VCaP (cell line): ENCODE data around the gene LDLRAD4.

Experiments used
- H3K27ac ChIP-seq: fragments of 450-650 bp; 2 replicates; pipeline ENCODE4 v1.5.1; 2017
- TF ChIP-seq, protein P1 (sequence below): fragments of 450-650 bp; conservative IDR thresholded peaks from 2 replicates; pipeline ENCODE4 v1.5.1; 2017; ENCODE audit warnings: mild to moderate bottlenecking, moderate library complexity

The LDLRAD4 gene

DNA sequence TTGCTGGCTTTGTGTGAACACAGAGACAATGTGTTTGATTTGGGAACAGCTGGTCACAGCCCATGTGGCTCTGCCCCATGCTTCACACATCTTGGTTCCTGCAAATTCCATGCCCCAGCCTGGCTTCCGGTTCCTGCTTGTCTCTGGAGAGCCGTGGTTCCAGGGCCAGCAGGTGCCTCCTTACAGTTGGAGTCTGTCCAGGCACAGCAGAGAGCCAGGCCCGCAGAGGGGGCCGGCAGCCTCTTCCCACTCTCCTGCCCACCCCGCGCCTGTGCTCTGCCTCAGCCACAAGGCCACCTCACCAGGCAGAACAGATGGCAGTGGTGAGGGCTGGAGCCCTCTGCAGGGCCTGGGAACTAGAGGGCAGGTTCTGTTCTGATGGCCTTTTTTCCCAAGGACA is 81.5 kb downstream of the LDLRAD4 start:
- TF ChIP-seq, protein P1, sequence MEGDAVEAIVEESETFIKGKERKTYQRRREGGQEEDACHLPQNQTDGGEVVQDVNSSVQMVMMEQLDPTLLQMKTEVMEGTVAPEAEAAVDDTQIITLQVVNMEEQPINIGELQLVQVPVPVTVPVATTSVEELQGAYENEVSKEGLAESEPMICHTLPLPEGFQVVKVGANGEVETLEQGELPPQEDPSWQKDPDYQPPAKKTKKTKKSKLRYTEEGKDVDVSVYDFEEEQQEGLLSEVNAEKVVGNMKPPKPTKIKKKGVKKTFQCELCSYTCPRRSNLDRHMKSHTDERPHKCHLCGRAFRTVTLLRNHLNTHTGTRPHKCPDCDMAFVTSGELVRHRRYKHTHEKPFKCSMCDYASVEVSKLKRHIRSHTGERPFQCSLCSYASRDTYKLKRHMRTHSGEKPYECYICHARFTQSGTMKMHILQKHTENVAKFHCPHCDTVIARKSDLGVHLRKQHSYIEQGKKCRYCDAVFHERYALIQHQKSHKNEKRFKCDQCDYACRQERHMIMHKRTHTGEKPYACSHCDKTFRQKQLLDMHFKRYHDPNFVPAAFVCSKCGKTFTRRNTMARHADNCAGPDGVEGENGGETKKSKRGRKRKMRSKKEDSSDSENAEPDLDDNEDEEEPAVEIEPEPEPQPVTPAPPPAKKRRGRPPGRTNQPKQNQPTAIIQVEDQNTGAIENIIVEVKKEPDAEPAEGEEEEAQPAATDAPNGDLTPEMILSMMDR: no peak
- H3K27ac ChIP-seq: no peak overlapping the region

DNA sequence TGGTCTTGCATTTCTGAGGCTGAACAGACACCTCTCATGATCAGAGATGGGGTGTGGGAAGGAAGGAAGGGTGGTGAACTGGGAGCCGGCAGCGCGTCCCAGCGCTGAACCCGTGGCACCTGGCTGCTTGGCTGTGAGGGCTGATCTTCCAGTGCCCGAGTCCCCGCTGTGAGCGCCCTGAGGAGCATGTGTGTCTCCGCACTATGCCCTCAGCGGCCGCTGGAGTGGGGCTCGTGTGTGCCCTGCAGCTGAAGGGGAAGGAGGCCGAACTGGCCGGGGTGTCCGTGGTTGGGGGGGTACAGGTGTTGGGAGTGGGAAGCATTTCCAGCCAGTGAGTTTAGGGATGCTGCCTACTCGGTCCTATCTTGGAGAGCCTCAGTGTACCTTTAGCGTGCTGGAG is 82.2 kb downstream of the LDLRAD4 start:
- no peak overlapping the region for H3K27ac ChIP-seq
- TF ChIP-seq, protein P1: no peak

DNA sequence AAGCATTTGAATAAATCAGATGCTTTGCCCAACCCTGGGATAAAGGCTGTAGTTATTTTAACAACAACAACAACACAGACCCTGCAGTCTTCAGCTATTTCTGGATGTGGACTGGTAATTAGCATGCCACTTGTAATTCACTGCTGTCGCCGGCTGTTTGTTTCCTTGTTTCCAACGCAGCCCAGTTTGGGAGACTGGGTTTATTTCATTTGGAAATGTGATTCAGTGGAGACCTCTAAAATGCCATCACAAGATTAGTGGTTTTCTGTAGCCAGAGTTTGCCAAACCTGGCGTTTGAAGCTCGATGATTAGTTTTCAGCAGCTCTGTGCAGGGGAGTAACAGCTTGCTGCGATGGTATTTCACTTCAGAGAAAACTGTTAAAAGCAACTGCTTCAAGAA is 83.5 kb downstream of the LDLRAD4 start:
- H3K27ac ChIP-seq: no peak overlapping the region
- TF ChIP-seq, protein P1: no peak

DNA sequence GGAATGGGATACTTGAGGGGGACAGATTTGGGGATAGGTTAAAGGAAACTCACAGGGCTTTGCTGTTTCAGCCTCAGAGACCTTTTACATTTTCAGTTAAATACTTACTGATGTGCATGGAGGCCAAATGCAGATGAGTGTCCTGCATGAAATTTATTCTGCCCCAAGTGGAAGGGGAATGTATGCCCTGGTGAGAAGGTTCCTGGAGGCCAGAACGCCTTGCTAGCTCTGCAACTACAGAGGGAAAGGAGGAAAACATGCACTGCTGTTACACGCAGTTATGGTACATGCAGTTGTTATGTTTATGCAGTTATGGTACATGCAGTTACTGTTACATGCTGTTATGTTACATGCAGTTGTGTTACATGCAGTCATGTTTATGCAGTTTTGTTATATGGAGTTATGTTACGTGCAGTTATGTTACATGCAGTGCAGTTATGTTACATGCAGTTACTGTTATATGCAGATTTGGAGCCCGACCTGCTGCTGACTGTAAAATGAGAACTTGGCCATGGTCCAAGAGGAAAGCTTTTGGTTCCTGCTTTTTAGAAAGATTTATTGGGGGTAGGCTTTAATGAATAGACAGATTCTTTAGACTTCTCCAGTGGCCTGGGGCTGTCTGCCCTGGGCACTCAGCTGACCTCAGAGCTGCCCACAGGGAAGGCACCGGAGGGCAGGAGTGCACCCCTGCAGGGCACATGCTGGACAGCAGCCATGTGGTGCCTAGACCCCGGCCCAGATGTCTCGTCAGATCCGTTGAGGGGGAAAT is 84.1 kb downstream of the LDLRAD4 start:
- TF ChIP-seq, protein P1: no peak
- H3K27ac ChIP-seq: no peak overlapping the region

DNA sequence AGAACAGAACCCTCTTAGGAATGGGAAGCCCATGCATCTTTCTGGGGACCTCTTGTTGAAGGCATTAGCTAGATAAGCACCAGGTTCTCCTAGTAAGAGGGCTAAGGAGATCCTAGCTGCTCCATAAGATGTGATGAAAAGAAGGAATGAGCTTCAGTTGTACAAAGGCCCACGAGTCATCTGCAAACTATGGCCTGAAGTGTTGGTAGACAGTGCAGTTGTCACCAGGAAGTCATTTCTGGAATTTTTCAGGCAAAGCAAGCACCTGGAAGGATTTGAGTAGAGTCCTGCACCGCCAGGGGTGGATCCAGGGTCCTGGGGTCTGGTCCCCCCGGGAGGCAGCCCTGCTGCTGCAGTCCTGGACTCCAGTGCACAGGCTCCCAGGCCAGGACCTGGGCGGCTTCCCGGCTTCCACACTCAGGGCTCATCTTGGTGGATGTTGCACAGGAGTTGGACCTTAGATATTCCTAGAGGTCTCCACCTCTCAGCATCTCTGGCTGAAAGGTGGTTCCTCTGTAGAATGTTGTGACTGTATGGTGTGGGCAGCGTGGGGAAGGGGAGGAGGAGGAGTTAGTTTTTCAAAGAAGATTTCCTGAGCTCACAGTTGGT is 85.3 kb downstream of the LDLRAD4 start:
- TF ChIP-seq, protein P1: no peak

DNA sequence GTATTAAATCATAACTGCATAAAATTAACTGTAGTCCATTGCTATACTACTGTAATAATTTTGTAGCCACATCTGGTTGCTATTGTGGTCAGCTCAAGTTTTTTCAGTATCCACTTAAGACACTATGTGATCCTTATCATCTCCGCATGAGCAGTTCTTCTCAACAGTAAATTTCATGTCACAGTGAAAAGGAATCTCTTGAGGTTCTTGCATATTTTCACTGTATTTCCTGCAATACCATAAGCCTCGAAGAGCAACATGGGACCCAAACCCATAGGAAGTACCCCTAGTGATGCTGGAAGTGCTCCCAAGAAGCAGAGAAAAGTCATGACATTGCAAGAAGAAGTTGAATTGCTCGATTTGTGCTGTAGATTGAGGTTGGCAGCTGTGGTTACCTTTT is 86.7 kb downstream of the LDLRAD4 start:
- no peak overlapping the region for H3K27ac ChIP-seq
- TF ChIP-seq, protein P1: no peak

More for the DNA sequence above, 85.3 kb downstream of the LDLRAD4 start:
- no peak overlapping the region for H3K27ac ChIP-seq

DNA sequence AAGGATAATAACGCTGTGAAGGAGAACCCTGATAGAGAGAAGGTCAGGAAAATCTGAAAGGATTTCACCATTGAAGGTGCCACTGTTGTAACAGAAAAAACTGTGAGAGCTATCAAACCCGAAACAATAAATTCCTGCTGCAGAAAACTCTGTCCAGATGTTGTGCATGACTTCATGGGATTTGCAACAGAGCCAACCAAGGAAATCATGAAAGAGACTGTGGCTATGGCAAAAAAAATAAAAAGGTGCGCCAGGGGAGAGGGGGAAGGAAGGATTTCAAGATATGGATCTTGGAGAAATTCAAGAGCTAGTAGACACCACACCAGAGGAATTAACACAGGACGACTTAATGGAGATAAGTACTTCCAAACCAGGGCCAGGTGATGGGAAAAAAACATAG is 88.0 kb downstream of the LDLRAD4 start:
- TF ChIP-seq, protein P1: no peak
- H3K27ac ChIP-seq: no peak overlapping the region
